Tibial nerve (tissue), 4 donors: Measurements from ENCODE around the gene KCNMA1. TPM values are rescaled to one million over a fixed set of nuclear protein-coding genes. Genes with fewer than 3 reads are reported as not detected.

Source experiments
- DNase-seq, 2 donors: peaks; one replicate each; pipeline ENCODE4 v3.0.0-alpha.2; 2019; ENCODE audit warnings: low spot score in 2 of 2
- H3K27ac ChIP-seq, 4 donors: fragments of 200-600 bp; sonication (generic) in 3 of 4; one replicate each; pipeline ENCODE4 v1.5.1; 2017 to 2019; ENCODE audit warnings: mild to moderate bottlenecking in 1 of 4
- H3K27me3 ChIP-seq, 2 donors: fragments of 200-600 bp; sonication (generic) in 1 of 2; one replicate each; pipeline versions ENCODE4 v1.5.1 to v1.6.0; 2017 to 2019
- H3K36me3 ChIP-seq, 3 donors: fragments of 200-600 bp; sonication (generic); one replicate each; pipeline ENCODE4 v1.5.1; 2018 to 2019
- H3K4me1 ChIP-seq, 4 donors: fragments of 200-600 bp; sonication (generic) in 3 of 4; one replicate each; pipeline ENCODE4 v1.5.1; 2017 to 2019
- H3K4me3 ChIP-seq, 4 donors: fragments of 200-600 bp; sonication (generic) in 3 of 4; one replicate each; pipeline ENCODE4 v1.5.1; 2017 to 2019; ENCODE audit warnings: mild to moderate bottlenecking in 1 of 4, moderate library complexity in 1 of 4
- H3K9me3 ChIP-seq, 4 donors: fragments of 200-600 bp; sonication (generic) in 3 of 4; one replicate each; pipeline ENCODE4 v1.5.1; 2017 to 2019
- CTCF ChIP-seq, 5 experiments: fragments of 200-600 bp in 3 of 5; fragments of 450-650 bp in 2 of 5; sonication (generic) in 3 of 5; IDR thresholded peaks; one replicate each; pipeline ENCODE4 v1.5.1; 2016 to 2019; ENCODE audit warnings: antibody characterized with exemption in 5 of 5, mild to moderate bottlenecking in 3 of 5, moderate library complexity in 2 of 5
- EP300 ChIP-seq, 2 donors: sonication (generic); formaldehyde crosslinking; IDR thresholded peaks; one replicate each; pipeline ENCODE4 v1.6.1; 2017; ENCODE audit warnings: antibody characterized with exemption in 2 of 2, mild to moderate bottlenecking in 1 of 2
- POLR2A ChIP-seq, 2 donors: fragments of 450-650 bp; IDR thresholded peaks; one replicate each; pipeline ENCODE4 v1.6.1; 2017; ENCODE audit warnings: antibody characterized with exemption in 2 of 2, mild to moderate bottlenecking in 2 of 2, moderate library complexity in 2 of 2
- WGBS, 2 donors: methylation state at CpG; one replicate each; pipeline ENCODE4 v1.1.5; 2018; 5-methylcytosine and 5-hydroxymethylcytosine counted together
- total RNA-seq, 4 donors: library from RNA; depleted of rRNA; stranded (reverse); fragments of >200 nt; gene quantifications; one replicate each; pipeline ENCODE4 v1.1.0, GENCODE V29; 2016

KCNMA1 gene
- total RNA-seq, 4 donors from 2014 or later = 10.2 to 19.9 (median 13.7) TPM

GRCh38 chr10:76944640-76945039 lies 693.0 kb downstream of the KCNMA1 start:
- Histone ChIP-seq H3K4me3 (no peak overlapping the region), H3K9me3 (no peaks in the 10 kb centered on the region), H3K36me3 (no peaks in the 10 kb centered on the region), H3K4me1 (no peaks in the 10 kb centered on the region), H3K27me3 (no peaks in the 10 kb centered on the region), H3K27ac (no peak overlapping the region)
- 96 to 98% methylated on average over 7 of the region's 7 CpGs for WGBS, 2 donors
- DNase-seq = no peak
- TF ChIP-seq CTCF (IDR thresholded peaks at IDR 0.05) (no peak), EP300 (IDR thresholded peaks at IDR 0.05) (no peak), POLR2A (IDR thresholded peaks at IDR 0.05) (no peak)

GRCh38 chr10:76942628-76943416 lies 694.8 kb downstream of the KCNMA1 start:
- no peak for TF ChIP-seq EP300 (IDR thresholded peaks at IDR 0.05)
- TF ChIP-seq CTCF (IDR thresholded peaks at IDR 0.05) = no peak
- no peak for TF ChIP-seq POLR2A (IDR thresholded peaks at IDR 0.05)
- Histone ChIP-seq H3K9me3 (no peaks in the 10 kb centered on the region), H3K27me3 (no peaks in the 10 kb centered on the region), H3K4me1 (no peaks in the 10 kb centered on the region), H3K36me3 (no peaks in the 10 kb centered on the region), H3K27ac (no peak overlapping the region), H3K4me3 (no peak overlapping the region)
- no peak for DNase-seq
- WGBS, 2 donors = 72 to 79% methylated on average over 8 of the region's 8 CpGs

GRCh38 chr10:76939933-76940468 lies 697.6 kb downstream of the KCNMA1 start:
- Histone ChIP-seq H3K4me3 (no peak overlapping the region), H3K27me3 (no peaks in the 10 kb centered on the region), H3K4me1 (peaks cover 0 to 18% (median 0%) of the 10 kb centered on the region in 4 donors), H3K36me3 (no peaks in the 10 kb centered on the region), H3K9me3 (no peaks in the 10 kb centered on the region), H3K27ac (no peak overlapping the region)
- DNase-seq = no peak
- WGBS, 2 donors = 43 to 54% methylated on average over 2 of the region's 2 CpGs
- no peak for TF ChIP-seq CTCF (IDR thresholded peaks at IDR 0.05)
- TF ChIP-seq EP300 (IDR thresholded peaks at IDR 0.05) = no peak
- TF ChIP-seq POLR2A (IDR thresholded peaks at IDR 0.05) = no peak

- Histone ChIP-seq H3K27me3 (no peaks in the 10 kb centered on the region), H3K4me1 (peaks cover 0 to 18% (median 0%) of the 10 kb centered on the region in 4 donors), H3K4me3 (no peak overlapping the region), H3K36me3 (no peaks in the 10 kb centered on the region), H3K9me3 (no peaks in the 10 kb centered on the region), H3K27ac (no peak overlapping the region)
- no peak for TF ChIP-seq CTCF (IDR thresholded peaks at IDR 0.05)
- no peak for TF ChIP-seq POLR2A (IDR thresholded peaks at IDR 0.05)
- no peak for TF ChIP-seq EP300 (IDR thresholded peaks at IDR 0.05)
- DNase-seq = no peak
- 38 to 57% methylated on average over 2 of the region's 2 CpGs for WGBS, 2 donors
These were observed 700.4 kb downstream of the KCNMA1 start for GRCh38 chr10:76937181-76937600.

GRCh38 chr10:76935941-76936613 lies 701.5 kb downstream of the KCNMA1 start:
- Histone ChIP-seq H3K9me3 (no peaks in the 10 kb centered on the region), H3K4me1 (peaks cover 0 to 18% (median 0%) of the 10 kb centered on the region in 4 donors), H3K36me3 (no peaks in the 10 kb centered on the region), H3K27me3 (no peaks in the 10 kb centered on the region), H3K27ac (no peak overlapping the region), H3K4me3 (no peak overlapping the region)
- TF ChIP-seq EP300 (IDR thresholded peaks at IDR 0.05) (no peak), CTCF (IDR thresholded peaks at IDR 0.05) (no peak), POLR2A (IDR thresholded peaks at IDR 0.05) (no peak)
- 33 to 35% methylated on average over 4 of the region's 4 CpGs for WGBS, 2 donors
- no peak for DNase-seq
